Measurements from ENCODE around the gene SLC44A2.

The SLC44A2 gene

GRCh38 chr19:10690341-10690781, 65.0 kb downstream of the SLC44A2 start:
- in situ Hi-C loops (cut with MboI; ENCODE audit: low pct_unique_long_range_greater_than_20kb, low sequenced_read_pairs, unreplicated experiment) = no loop called here
- no peak for DNase-seq (ENCODE audit: low spot score)
- no peak for TF ChIP-seq CTCF (IDR thresholded peaks at IDR 0.05; ENCODE audit: extremely low read depth, insufficient read depth, missing control alignments)

GRCh38 chr19:10691178-10691881, 66.0 kb downstream of the SLC44A2 start:
- DNase-seq (ENCODE audit: low spot score) = no peak
- in situ Hi-C loops (cut with MboI; ENCODE audit: low pct_unique_long_range_greater_than_20kb, low sequenced_read_pairs, unreplicated experiment) = no loop called here
- TF ChIP-seq CTCF (IDR thresholded peaks at IDR 0.05; ENCODE audit: extremely low read depth, insufficient read depth, missing control alignments) = no peak

GRCh38 chr19:10691883-10692282, 66.5 kb downstream of the SLC44A2 start:
- no peak for DNase-seq (ENCODE audit: low spot score)
- in situ Hi-C loops (cut with MboI; ENCODE audit: low pct_unique_long_range_greater_than_20kb, low sequenced_read_pairs, unreplicated experiment) = no loop called here
- TF ChIP-seq CTCF (IDR thresholded peaks at IDR 0.05; ENCODE audit: extremely low read depth, insufficient read depth, missing control alignments) = no peak

GRCh38 chr19:10692673-10693264, 67.4 kb downstream of the SLC44A2 start:
- TF ChIP-seq CTCF (IDR thresholded peaks at IDR 0.05; ENCODE audit: extremely low read depth, insufficient read depth, missing control alignments) = no peak
- in situ Hi-C loops (cut with MboI; ENCODE audit: low pct_unique_long_range_greater_than_20kb, low sequenced_read_pairs, unreplicated experiment) = no loop called here
- DNase-seq (ENCODE audit: low spot score) = no peak
